Right hindlimb (tissue), 1 donor: ENCODE results near the gene SPG7.
"Not testable (repeated sequence)": the region's sequence is repeated elsewhere in the genome, so short reads cannot be mapped to it uniquely, and the experiment has no call there.

Source experiments
- DNase-seq: peaks from one replicate; pipeline ENCODE4 v3.0.0-alpha.2; 2018

Gene SPG7

GRCh38 chr16:89507834-89508590, at the start of gene SPG7:
SPG7 (plus strand) TSS chr16:89508403; CDS start chr16:89508418, 15 bp downstream.
- DNase-seq = peak; percentile 94

- DNase-seq = peak; percentile 41
Observed at GRCh38 chr16:89458551-89458950, 49.7 kb upstream of the SPG7 start.

GRCh38 chr16:89458967-89459366, 49.2 kb upstream of the SPG7 start:
- DNase-seq = peak; percentile 59

- no peak for DNase-seq
Observed at GRCh38 chr16:89460556-89460955, 47.6 kb upstream of the SPG7 start.

- DNase-seq = not testable (repeated sequence)
Observed at GRCh38 chr16:89461890-89462289, 46.3 kb upstream of the SPG7 start.

GRCh38 chr16:89462639-89463038, 45.6 kb upstream of the SPG7 start:
- DNase-seq = not testable (repeated sequence)

GRCh38 chr16:89463312-89463711, 44.9 kb upstream of the SPG7 start:
- DNase-seq = not testable (repeated sequence)

- DNase-seq = no peak
Observed at GRCh38 chr16:89466920-89467319, 41.3 kb upstream of the SPG7 start.

GRCh38 chr16:89467382-89467781, 40.8 kb upstream of the SPG7 start:
- no peak for DNase-seq

GRCh38 chr16:89472711-89473075, 35.5 kb upstream of the SPG7 start:
- no peak for DNase-seq

GRCh38 chr16:89473136-89473712, 35.0 kb upstream of the SPG7 start:
- no peak for DNase-seq

GRCh38 chr16:89473791-89474414, 34.3 kb upstream of the SPG7 start:
- no peak for DNase-seq

GRCh38 chr16:89475144-89475543, 33.1 kb upstream of the SPG7 start:
- no peak for DNase-seq

GRCh38 chr16:89476379-89476778, 31.8 kb upstream of the SPG7 start:
- DNase-seq = no peak

GRCh38 chr16:89476811-89477261, 31.4 kb upstream of the SPG7 start:
- no peak for DNase-seq

GRCh38 chr16:89478576-89479221, 29.5 kb upstream of the SPG7 start:
- no peak for DNase-seq

GRCh38 chr16:89481356-89481955, 26.7 kb upstream of the SPG7 start:
- no peak for DNase-seq

- no peak for DNase-seq
Observed at GRCh38 chr16:89482150-89482816, 25.9 kb upstream of the SPG7 start.

GRCh38 chr16:89482817-89483205, 25.4 kb upstream of the SPG7 start:
- DNase-seq = no peak

- DNase-seq = no peak
Observed at GRCh38 chr16:89484041-89484501, 24.1 kb upstream of the SPG7 start.

GRCh38 chr16:89484923-89485679, 23.1 kb upstream of the SPG7 start:
- DNase-seq = no peak
